ENCODE measurements around the gene ZNF619. TPM values are rescaled to one million over a fixed set of nuclear protein-coding genes. Genes with fewer than 3 reads are reported as not detected.

ZNF619 gene
- total RNA-seq, 1 donor from 2014 or later: 3.2 TPM

DNA sequence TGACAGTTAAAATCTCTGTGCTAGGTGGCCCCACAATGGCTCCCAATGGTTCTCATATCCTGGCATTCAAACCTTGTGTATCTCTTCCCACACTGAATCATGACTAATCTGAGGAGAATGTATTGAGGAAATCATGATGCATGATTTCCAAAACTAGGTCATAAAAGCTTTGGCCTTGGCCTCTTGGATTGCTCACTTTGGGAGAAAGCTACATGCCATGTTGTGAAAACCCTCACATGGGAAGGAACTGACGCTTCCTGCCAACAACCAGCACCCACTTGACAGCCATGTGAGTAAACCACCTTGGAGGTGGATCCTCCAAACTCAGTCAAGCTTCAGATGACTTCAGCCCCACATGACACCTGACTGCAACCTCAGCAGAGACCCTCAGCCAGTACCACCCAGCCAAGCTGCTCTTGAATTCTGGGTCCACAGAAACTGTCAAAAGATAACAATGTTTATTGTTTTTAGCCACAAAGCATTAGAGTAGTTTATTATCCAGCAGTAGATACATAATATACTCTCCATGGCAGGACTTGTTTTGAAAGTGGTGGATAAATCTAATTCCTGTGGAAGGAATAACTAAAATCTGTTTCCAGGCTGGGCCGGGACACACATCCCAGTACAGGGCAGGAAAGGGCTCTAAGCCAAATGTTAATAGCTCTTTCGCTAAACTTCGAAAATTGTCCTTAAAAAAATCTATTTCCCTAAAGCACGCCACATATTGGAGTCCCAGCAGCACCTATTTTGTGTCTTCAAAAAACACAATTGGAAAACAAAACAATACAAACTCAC, 27.9 kb downstream of the ZNF619 start:
- Histone ChIP-seq H3K27ac (peak overlapping the region; percentile 46), H3K9me3 (no peaks in the 10 kb centered on the region), H3K4me3 (peak overlapping the region in 1 of 2 donors; percentile 57), H3K36me3 (no peaks in the 10 kb centered on the region), H3K4me1 (peaks cover 20% of the 10 kb centered on the region), H3K27me3 (no peaks in the 10 kb centered on the region)
- no peak for DNase-seq (ENCODE audit: extremely low spot score in 2 of 2)
- intact Hi-C loops (cut with DNase I): loop anchor here (10.0 kb wide), 1 partner anchor 50 kb away; the partner anchor contains the start of gene RPL14
- peak; percentile 31 to 71 for TF ChIP-seq POLR2AphosphoS5 (IDR thresholded peaks at IDR 0.05; ENCODE audit: insufficient read depth in 1 of 2, low read depth in 1 of 2)
- no peak for TF ChIP-seq CTCF (IDR thresholded peaks at IDR 0.05)
- TF ChIP-seq POLR2A (IDR thresholded peaks at IDR 0.05): no peak

DNA sequence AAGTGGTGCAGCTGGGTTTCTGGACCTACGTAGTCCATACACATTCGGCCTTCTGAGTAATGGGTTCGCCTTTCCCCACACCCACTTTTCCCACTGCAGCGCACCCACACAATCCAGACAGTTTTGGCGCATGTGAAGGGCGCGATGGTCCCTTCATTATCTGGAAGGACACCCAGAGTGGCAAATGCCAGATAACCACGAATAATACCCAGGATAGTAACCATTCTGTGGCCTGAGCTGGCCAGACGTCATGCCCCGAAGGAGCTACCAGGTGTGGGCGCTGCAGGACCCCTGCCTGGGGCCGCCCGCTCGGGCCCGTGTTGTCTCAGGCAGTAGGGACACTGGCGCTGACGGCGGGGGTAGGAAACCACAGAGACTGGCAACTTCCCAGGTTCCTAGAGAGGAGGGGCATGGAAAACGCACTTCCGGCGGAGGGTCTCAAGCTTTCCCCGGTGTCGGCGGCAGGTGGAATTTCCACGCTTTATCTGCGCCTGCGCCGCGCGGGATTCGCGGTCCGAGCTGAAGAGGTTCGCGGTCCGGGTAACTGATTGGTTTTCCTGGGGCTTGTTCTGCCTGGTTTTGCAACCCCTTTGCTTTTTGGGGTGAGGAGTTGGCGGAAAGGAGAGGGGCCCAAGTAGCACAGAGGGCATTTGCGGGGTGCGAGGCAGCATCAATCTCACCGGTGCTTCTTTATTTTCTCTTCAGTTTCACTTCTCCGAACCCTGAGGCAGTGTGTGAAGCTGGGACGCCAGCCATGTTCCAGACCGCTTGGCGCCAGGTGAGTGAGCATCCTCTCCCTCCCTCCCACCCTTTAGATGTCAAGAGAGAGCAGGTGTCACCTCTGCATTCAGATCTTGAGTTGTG, 28.9 kb downstream of the ZNF619 start, which contains the start of gene ZNF620:
ZNF620 (plus strand) TSS at position 441 of the 864 bp plus-strand sequence; CDS start at position 755, 314 bp downstream.
- intact Hi-C loops (cut with DNase I): loop anchor here (10.0 kb wide), 1 partner anchor 51 kb away; the partner anchor contains the start of gene RPL14
- TF ChIP-seq CTCF (IDR thresholded peaks at IDR 0.05) (no peak), POLR2AphosphoS5 (IDR thresholded peaks at IDR 0.05; ENCODE audit: insufficient read depth in 1 of 2, low read depth in 1 of 2) (peak in 1 of 2 donors; percentile 61)
- H3K4me3 ChIP-seq: peak within 1 kb of the TSS; percentile 44 to 57
- H3K9me3 ChIP-seq: no peaks in the 10 kb centered on the region
- H3K27ac ChIP-seq: peak within 1 kb of the TSS; percentile 46
- no peaks in the 10 kb centered on the region for H3K36me3 ChIP-seq
- DNase-seq (ENCODE audit: extremely low spot score in 2 of 2): no peak
- no peaks in the 10 kb centered on the region for H3K27me3 ChIP-seq
- H3K4me1 ChIP-seq: peaks cover 20% of the 10 kb centered on the region

DNA sequence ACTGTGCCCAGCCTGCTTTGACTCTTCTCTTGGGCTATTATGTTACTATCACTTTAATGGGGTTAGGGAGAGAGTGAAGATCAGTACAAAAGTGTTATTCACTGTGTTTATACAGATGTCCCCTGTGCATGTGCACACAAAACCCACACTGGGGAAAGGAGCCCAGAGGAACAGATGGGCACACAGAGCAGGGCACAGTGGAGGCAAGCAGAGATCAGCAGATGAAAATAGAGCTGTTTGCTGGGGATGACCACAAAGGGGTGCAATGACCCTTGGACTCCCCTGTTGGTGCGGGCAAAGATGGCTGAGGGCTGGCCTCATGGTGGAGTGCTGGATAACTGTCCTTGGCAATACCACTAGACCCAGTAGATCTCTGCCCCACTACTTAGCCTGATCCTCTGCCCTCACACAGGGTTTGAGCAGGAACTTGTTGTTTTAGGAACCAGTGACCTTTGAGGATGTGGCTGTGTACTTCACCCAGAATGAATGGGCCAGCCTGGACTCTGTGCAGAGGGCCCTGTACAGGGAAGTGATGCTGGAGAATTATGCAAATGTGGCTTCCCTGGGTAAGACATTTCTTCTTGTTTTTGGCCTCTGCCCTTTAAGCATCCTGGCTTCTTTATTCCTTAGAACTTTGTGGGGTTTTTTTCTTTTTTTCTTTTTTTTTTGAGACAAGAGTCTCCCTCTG, 34.3 kb downstream of the ZNF619 start:
- H3K36me3 ChIP-seq: peaks cover 0 to 5% of the 10 kb centered on the region in 2 donors
- TF ChIP-seq POLR2AphosphoS5 (IDR thresholded peaks at IDR 0.05; ENCODE audit: insufficient read depth in 1 of 2, low read depth in 1 of 2) (no peak), CTCF (IDR thresholded peaks at IDR 0.05) (no peak), POLR2A (IDR thresholded peaks at IDR 0.05) (no peak)
- no peaks in the 10 kb centered on the region for H3K9me3 ChIP-seq
- no peak for DNase-seq (ENCODE audit: extremely low spot score in 2 of 2)
- intact Hi-C loops (cut with DNase I): no loop called here
- H3K27ac ChIP-seq: no peak overlapping the region
- no peaks in the 10 kb centered on the region for H3K27me3 ChIP-seq
- peaks cover 7% of the 10 kb centered on the region for H3K4me1 ChIP-seq
- H3K4me3 ChIP-seq: no peak overlapping the region

DNA sequence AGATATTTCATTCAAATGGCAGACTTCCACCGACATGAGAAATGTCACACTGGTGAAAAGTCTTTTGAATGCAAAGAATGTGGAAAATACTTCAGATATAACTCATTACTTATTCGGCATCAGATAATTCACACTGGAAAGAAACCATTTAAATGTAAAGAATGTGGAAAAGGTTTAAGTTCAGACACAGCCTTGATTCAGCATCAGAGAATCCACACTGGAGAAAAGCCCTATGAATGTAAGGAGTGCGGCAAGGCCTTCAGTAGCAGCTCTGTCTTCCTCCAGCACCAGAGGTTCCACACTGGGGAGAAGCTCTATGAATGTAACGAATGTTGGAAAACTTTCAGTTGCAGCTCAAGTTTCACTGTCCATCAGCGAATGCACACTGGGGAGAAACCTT, 39.3 kb downstream of the ZNF619 start:
- H3K27me3 ChIP-seq: no peaks in the 10 kb centered on the region
- DNase-seq (ENCODE audit: extremely low spot score in 2 of 2): no peak
- TF ChIP-seq POLR2A (IDR thresholded peaks at IDR 0.05) (no peak), CTCF (IDR thresholded peaks at IDR 0.05) (no peak), POLR2AphosphoS5 (IDR thresholded peaks at IDR 0.05; ENCODE audit: insufficient read depth in 1 of 2, low read depth in 1 of 2) (no peak)
- H3K27ac ChIP-seq: no peak overlapping the region
- H3K36me3 ChIP-seq: peaks cover 0 to 5% of the 10 kb centered on the region in 2 donors
- intact Hi-C loops (cut with DNase I): no loop called here
- H3K4me1 ChIP-seq: no peaks in the 10 kb centered on the region
- H3K9me3 ChIP-seq: no peaks in the 10 kb centered on the region
- H3K4me3 ChIP-seq: no peak overlapping the region

Data from vagina (tissue), 2 donors.